GM19438 (cell line): ENCODE results near the gene TRIP13.
"Not testable (repeated sequence)": the region's sequence is repeated elsewhere in the genome, so short reads cannot be mapped to it uniquely, and the experiment has no call there.

Source experiments
- ATAC-seq: cut with Tn5 transposase; IDR thresholded peaks from one replicate; pipeline ENCODE4 v1.9.1; 2021; ENCODE audit warnings: low read depth; ENCODE audit not compliant: unreplicated experiment

The TRIP13 gene

DNA sequence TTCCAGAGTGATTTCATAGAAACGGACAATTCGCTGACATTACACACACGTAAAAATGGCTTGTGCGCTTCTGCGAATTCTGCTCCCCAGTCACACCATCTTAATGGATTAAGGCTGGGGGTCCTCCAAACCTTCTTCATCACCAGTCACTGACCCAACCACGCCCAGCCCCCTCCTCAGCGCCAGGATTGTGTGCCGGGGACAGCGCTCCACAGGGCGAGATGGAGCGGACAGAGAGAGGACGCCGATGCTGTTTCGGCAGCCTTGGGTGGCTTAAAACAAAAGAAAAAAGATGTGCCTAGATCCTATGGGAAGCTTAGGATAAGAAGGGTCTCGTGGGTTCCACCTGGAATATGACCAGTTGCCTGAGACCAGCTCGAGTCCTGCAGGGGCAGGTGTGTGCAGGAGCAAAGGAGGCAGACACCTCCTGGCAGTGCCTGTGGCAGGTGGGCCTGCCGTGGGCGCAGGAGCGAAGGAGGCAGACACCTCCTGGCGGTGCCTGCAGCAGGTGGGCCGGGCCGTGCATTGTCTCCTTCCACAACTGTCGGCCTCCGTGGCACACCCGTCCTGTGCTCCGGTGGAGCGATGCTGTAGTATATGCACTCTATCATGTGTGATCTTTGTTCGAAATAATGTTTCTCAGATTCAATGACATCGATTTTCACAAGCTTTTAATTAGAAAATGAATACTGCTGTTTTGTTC is 20.9 kb upstream of the TRIP13 start:
- no peak for ATAC-seq

DNA sequence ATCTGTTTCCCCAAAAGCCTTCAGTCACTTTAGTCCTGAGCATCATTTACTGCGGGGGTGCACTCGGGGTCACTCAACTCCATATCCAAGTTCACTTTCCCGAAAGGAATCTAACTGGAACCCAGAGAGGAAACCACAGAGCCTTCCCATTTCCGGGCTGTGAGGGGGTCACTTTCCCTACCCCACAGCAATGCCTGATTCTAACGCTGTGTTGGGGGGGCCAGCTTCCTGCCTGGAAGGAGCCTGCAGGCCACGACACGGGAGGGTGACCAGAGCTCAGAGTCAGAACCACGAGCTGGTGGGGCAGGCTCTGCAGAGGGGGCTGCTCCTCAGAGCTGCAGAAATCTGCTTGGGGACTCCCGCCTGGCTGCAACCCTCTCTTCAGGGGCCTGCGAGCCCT is 20.4 kb upstream of the TRIP13 start:
- no peak for ATAC-seq

DNA sequence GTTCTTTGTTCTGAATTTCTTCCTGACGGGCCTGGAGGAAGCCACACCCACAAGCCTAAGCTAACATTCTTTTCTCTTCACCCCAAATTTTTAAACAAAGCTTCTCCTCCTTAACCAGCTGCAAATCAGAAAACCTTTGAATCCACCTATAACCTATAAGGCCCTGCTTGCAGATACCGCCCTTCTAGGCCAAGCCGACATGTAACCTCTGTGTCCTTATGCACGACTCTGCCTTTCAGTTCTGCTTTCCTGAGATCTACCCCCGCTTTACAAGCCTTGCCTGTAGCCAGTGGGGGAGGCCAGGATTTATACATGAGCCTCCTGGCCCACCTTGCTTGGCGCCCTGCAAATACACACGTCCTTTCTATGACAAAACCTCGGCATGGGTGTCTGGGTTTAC is 19.4 kb upstream of the TRIP13 start:
- no peak for ATAC-seq

DNA sequence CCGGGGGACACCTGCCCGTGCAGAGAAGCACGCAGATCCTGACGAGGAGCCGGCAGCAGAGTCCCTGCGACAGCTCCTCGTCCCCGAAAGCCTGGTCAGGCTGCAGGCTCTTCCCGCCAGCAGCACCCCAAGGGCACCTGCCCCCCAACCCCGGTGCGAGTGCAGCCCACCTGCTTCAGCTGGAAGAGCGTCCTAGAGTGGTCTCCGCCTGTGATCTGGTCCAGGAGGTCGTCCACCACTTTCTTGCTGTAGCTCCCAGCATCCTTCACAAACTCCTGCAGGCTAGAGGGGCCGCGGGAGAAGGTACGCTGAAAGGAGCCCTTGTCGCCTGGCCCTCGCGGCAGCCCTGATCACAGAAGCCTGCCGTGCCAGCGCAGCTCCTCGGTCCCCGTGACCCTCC is 16.8 kb upstream of the TRIP13 start:
- ATAC-seq, result no peak

DNA sequence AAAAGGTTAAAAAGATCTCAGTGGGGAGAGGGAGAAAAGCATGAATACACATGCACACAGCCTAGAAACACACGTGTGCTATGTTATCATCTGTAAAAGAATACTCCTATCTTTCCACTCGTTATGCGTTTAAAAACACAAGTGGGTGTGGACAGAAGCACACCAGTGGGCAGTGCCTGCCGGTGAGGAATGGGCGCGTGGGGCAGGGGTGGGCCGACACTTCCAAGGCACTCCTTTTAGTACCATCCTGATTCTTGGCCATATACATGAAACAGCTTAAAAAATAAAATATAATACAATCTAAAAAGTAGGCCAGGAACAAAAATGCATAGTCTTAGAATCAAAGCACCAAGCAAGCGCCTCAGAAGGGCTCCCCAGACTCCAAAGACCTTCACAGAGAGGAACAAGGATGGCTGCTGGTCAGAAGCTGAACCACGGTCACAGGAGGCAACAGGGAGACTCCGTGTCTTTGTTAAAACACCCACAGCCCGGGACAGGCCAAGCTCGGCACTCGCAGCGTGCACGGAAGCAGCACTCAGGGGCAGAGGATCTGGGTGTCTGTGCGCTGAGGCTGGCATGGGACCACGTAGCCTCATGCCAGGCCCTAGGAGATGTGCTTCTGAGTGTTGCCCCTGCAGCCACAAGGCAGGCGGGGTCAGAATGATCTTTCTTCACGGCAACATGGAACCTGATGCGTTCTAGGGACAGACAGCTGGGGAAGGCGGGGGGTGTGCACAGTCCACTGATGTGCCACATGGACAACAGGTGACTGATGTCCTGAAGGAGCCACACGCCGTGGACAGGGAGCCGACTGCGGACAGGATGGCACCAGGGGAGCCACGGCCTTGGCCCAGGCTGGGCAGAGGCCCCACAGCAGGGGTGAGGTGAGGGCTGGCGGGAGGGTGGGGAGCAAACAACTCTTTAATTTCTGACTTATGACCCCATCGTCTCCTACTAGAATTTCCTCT is 16.0 kb upstream of the TRIP13 start:
- no peak for ATAC-seq

DNA sequence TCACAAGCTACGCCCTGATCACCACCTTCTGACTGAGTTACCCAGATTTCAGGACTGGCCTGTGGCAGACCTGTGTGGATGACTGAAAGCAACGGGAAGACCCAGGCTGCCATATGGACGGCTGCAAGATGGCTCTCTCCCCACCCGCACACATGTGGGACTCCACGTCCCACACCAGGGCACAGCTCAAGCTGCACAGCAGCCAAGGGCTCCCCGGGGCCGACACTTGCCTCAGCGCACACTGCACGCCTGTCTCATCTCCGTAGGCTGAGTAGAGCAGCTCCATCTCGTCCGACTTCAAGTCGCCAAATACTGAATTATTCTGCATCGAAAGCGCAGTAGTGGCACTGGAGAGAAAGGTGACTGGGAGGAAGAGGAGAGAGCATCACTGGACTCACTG is 14.6 kb upstream of the TRIP13 start:
- no peak for ATAC-seq

DNA sequence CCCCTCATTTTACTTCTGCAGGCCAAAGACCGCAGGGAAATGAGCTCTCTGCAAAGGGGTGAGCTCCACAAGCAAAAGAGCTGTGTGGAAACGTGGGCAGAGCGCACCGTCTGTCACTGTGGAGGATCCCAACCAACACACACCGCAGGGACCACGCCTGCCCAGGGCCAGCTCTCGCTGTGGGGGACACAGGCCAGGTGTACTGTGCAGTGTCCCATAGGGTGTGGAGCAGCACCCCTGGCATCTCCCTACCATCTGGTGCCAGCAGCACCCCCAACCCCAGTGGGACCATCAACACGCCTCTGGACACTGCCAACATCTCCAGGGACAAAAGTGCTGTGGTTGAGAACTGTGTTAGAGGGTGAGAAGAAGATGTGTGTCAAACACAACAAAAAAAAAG is 14.0 kb upstream of the TRIP13 start:
- ATAC-seq, result not testable (repeated sequence)

DNA sequence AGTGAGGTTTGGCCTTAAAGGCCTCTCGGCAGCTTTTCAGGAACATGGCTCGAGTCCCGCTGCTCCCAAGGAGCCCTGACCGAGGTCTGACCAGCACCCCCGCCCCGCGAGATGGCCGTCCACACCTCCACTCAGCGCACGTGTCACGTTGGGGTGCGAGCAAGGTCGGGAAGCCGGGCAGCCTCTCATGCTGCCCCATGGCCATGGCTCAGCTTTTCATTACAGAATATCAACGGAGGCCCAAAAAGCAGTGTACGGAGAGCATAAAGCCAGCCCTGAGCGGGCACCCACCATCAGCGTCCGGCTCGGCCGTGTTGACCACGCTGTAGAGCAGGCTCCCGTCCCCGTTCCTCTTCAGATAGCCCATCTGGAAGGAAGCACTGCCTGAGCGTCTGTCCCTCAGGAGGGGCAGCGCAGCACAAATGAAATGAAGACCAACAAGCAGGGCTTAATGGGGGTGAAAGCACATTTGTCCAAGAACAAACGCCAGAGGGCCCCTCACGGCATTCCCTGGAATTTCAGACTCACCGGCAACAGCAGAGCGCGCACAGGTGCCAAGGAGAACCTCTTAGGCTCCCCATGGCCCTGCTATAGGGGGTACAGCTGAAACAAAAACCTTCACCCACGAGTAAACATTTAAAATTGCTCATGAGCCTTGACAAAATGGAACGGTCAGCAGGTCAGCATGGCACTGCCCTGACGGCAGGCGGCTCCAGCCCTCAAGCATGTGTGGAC is 11.7 kb upstream of the TRIP13 start:
- no peak for ATAC-seq

DNA sequence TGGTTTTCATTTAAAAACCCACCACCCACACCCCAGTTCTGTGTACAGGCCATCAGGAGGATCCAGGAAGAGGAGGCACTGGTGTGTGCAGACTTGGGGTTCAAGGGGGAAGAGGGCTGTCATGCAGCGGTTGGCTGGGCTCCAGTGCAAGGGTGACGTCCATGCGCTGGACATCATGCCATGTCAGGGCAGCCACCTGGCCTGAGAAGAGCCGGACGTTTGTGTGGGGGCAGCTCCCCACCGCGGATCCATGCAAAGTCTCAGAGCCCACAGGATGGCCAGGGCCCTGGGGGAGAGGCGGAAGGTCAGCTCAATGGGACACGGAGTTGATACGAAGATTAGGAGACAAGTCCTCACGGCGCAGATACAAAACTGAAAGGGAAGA is 11.1 kb upstream of the TRIP13 start:
- ATAC-seq, result no peak

DNA sequence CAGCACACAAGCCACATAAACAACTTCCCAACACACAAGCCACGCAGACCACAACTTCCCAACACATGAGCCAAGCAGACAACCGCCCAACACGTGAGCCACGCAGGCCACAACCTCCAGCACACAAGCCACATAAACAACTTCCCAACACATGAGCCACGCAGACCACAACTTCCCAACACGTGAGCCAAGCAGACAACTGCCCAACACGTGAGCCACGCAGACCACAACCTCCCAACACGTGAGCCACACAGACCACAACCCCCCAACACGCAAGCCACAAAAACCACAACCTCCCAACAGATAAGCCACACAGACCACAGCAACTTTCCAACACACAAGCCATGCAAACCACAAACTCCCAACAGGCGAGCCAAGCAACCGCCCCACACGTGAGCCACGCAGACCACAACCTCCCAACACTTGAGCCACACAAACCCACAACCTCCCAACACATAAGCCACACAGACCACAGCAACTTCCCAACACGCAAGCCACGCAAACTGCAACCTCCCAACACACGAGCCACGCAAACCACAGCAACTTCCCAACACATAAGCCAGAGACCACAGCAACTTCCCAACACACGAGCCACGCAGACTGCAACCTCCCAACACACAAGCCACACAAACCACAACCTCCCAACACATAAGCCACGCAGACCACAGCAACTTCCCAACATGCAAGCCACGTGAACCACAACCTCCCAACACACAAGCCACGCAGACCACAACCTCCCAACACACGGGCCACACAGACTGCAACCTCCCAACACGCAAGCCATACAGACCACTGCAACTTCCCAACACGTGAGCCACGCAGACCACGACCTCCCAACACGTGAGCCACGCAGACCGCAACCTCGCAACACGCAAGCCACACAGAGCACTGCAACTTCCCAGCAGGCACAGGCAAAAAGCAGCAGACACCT is 10.2 kb upstream of the TRIP13 start:
- ATAC-seq, result no peak

DNA sequence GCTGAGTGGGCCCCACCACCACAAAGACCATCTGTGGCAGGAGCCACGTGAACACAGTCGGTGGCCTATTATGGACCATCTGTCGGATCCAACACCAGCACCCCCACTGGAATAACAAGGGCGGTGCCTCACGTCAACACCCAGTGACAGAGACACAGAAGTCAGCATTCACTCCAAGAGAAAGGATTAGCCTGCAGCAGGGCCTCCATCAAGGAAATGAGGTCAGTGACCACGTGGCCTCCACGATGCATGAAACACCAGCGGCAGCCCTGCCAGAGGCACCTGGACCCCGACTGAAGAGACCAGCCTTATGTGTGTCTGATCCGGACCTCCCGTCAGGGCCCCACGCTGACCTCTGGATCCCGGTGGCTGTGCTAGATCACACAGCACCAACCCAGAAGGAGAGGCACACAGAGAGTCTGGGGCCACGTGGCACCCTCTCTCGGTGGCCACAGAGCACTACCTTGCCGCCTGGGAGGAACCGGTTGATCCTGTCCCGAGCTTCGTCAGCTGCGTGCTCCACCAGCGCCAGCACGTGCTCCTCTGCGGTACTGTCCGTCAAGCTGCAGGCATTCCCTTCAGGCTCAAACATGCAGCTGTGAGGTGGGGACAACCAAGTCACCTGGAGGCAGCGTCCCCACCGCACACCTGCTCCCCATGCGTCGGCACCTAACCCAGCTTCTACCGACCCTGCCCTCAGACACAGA is 9.1 kb upstream of the TRIP13 start:
- no peak for ATAC-seq

DNA sequence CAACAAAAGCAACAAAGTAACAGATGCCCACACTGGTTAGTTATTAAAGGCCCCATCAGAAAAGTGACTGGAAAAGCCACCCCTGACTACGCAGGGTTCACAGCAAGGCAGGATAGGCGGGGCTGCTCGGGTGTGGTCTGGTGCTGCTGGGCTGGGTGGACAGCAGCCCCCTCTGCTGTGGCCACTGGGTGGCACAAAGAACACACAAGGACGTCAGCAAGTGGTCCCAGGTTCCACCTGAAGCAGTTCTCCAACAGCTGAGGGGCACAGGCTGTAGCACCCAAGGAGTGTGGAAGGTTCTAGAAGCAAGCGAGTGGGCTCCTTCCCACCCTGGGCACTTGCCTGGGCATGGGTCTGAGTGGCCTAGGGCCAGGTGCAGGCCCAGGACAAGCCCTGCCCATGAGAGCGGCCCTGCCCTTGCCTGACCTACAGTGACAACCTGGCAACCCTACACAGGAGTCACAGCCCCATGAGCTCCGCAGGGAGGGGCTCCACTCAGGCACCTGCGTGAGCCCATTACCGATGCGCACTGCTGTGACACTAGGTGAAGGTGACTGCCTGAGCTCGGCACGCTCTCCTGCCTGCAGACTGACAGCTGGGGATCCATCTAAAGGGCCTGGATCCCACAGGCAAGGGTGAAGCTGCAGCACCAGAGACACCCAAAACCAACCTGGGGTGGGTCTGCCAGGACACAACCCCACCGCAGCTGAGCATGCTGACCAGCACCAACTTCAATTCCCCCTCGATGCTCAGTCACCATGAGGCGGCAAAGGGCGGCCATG is 8.1 kb upstream of the TRIP13 start:
- ATAC-seq, result no peak

DNA sequence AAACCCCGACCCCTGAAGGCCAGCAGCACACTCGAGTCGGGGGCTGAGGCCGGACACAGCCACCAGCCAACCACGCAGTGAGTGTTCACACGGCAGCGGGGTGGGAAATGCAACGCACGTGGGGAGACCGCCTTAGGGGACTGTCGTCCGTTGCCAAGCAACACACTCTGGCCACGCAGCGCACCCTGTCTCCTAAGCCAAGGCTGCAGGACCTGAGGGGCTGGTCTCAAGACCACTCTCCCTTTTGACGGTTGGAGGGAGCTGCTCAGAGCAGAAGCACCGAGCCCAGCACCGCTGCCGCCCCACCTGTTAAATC is 7.6 kb upstream of the TRIP13 start:
- ATAC-seq, result no peak

DNA sequence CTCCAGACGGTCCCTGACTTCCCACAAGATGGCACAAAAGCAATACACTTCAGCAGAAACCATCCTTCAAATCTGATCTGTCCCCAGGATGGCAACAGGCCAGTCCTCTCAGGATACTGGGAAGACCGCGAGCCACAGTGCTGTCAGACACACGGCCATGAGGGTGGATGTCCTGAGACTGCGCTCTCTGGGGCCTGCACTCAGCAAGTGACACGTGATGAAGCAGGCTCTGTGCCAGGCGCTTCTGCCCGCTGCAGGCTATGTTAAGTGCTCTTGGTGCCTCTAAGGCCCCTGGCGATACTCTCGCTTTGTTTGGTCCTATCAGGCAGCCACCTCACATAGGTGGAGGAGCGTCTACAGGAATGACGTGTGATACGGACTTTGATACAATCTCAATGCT is 7.2 kb upstream of the TRIP13 start:
- no peak for ATAC-seq

DNA sequence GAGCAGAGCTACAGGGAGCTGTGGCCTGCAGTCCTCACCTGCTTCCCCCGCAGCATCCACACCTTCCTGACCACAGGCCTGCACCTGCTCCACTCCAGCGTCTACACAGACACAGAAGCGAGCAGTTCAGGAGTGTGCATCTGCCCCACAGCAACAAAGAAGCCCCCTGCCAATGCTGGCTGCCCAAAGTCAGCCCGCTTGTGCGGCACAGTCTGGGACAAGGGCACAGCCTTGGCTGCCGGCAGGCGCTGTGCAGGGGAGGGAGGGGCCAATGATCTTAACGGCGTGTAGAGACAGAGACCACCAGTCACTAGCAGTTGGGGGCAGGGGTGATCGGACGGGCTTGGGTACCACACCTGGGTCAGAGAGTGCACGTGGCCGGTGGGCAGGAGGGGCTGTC is 6.6 kb upstream of the TRIP13 start:
- ATAC-seq, result no peak

DNA sequence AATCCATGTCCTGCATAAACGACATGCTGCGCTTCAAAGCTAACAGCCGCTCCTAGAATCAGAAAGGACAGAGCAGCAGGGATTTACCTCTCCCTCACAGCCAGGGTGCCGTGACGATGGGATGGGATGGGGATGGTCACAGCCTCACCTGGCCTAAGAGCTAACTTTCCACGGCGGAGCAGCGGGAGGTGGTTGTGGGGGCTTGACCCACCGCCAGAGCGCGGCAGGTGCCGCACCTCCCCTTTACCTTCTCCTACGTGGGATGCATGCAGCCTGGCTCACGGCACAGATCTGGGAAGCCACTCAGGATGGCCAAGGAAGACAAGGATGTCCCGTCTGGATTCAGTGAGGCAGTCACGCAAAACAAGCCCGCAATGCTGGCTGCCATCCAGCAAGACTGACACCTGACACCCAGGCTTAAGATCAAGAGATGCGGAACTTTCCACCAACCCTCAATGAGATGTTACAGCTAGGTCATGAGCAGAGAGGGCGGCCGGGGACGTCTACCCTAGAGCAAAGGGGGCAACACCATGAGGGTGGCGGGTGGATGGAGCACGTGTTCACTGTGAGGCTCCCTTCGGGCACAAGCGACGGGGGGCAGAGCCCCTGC is 5.9 kb upstream of the TRIP13 start:
- ATAC-seq, result no peak

DNA sequence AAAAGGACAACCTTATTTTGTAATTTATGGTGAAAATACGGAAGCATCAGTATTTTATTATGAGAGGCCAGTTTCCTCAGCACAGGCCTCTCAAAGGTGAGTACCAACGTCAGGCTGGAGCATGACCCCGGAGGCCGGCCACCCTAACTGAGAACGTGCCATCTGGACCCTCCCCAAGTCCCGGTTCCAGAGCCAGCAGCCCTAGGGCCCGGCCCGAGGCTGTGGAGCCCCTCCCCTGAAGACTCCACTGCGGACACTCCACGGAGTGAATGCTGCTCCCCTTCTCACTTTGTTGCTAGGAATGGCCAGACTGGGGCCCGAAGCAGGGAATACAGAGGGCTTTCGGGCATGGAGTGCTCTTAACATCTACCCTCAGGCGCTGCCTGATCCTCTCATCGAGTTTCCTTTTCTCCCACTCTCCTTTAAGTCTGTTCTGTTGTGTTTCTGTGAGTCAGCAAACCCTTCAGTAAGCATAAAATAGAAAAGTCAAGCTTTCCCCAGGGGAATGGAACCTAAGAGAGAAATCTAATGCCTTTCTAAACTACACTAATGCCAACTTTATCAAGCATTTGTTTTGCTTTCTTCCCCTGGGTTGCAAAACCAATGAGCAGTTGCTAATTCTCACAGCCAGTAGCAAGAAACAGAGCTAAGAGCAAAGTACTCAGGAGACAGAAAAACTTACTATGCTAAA is 4.6 kb upstream of the TRIP13 start:
- no peak for ATAC-seq

DNA sequence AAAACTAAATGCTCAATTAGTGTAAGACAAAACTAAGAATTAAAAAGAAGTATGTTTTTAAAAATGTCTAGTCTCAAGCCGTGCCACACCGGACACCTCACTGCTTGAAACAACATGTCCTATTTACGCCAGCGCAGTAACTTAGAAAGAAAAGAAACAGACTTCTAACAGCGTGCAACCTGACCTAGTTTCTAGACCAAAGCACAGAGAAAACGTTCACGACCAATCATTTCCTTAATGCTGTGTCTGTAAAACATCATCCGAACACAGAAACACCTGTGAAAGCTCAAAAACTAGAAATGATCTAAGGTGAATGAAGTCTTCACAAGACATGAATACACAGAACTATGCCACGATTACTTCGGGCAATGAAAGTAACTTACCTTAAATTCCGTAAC is 4.0 kb upstream of the TRIP13 start:
- ATAC-seq, result no peak
